Urothelium cell line (cell line): Measurements from ENCODE around the gene FMNL1.

ENCODE experiments used
- DNase-seq: peaks from one replicate; pipeline ENCODE4 v3.0.0; 2011; ENCODE audit warnings: low spot score, mixed read lengths
- FAIRE-seq: peaks from 2 replicates; lab custom pipeline; 2011; peaks lifted over from hg19 to GRCh38; lab: Jason Lieb, UNC

The FMNL1 gene

GRCh38 chr17:45255358-45255757, 33.7 kb downstream of the FMNL1 start:
- no peak for FAIRE-seq
- DNase-seq, result no peak

GRCh38 chr17:45256114-45256966, 34.7 kb downstream of the FMNL1 start:
- no peak for DNase-seq
- FAIRE-seq, result no peak

- no peak for DNase-seq
- no peak for FAIRE-seq
These were observed 35.4 kb downstream of the FMNL1 start for GRCh38 chr17:45257115-45257514.

DNA sequence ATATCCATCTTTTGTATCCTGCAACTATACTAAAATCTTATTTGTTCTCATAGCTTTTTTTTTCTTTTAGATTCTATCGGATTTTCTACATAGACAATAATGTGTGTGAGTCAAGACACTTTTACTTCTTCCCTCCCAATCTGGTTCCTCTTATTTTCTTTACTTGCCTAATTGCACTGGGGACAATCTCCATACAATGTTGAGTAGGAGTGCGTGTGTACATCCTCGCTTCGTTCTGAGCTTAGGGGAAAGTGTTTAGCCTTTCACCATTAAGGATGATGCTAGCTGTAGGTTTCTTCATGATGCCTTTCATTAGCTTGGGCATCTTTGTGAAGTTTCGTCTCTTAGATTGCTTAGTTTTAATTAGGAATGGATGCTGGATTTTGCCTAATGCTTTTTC, 37.3 kb downstream of the FMNL1 start:
- no peak for DNase-seq
- no peak for FAIRE-seq

DNA sequence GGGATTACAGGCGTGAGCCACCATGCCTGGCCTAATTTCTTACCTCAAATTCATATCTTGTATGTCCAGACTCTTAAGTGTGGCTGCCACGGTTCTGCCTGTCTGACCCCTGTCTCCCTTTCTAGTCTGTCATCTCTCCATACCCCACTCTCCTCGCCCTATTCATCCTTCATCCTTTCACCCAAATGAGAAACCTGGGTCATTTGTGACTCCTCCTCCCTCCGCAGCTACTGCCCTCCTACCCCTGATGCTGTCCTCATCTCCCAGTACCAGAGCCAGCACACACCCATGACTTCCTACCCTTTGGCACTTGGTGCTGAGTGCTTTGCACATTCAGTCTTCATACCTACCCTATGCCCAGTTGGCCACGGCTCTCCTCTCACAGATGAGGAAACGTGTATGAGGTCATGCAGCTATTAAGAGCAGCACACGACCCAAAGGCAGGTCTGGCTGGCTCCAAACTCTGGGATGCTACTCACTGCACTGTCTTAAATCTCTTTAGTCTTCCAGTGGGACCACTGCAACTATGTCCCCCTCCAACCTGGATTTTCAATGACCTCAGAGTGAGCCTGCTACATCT, 38.6 kb downstream of the FMNL1 start:
- peak; percentile 78 for FAIRE-seq
- no peak for DNase-seq

GRCh38 chr17:45261577-45262515, 40.2 kb downstream of the FMNL1 start, which contains the start of gene SPATA32:
TSS of gene SPATA32 (minus strand) at chr17:45262094. CDS start at chr17:45262016, 78 bp downstream.
- FAIRE-seq, result no peak

GRCh38 chr17:45262516-45263476, 41.1 kb downstream of the FMNL1 start:
- FAIRE-seq (no peak), DNase-seq (no peak)

More at GRCh38 chr17:45261577-45262515, 40.2 kb downstream of the FMNL1 start, which contains the start of gene SPATA32:
- DNase-seq, result no peak

GRCh38 chr17:45263477-45263860, 41.8 kb downstream of the FMNL1 start:
- FAIRE-seq (no peak), DNase-seq (no peak)

GRCh38 chr17:45264430-45264829, 42.7 kb downstream of the FMNL1 start:
- no peak for FAIRE-seq
- no peak for DNase-seq

- DNase-seq, result no peak
- no peak for FAIRE-seq
These were observed 43.3 kb downstream of the FMNL1 start for GRCh38 chr17:45264988-45265387.

DNA sequence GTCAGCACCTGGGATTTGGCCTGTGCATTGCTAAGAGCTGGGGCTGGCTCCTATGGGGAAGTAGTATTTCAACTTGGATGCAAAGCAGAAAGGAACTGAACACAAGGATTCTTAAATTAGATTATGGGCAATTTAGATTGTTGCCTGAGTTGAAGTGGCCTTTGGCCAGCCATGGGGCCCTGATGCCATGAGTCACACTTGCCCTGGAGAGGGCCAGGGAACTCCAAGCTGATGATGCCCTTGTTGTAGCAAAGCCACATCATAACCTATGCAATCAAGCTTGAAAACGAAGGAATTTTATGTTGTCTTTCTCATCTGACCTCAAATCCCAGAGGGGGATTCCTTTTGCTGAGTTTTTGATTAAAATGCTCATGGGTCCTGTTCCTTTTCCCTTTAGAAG, 44.1 kb downstream of the FMNL1 start:
- DNase-seq (no peak), FAIRE-seq (no peak)

GRCh38 chr17:45266372-45266926, 44.8 kb downstream of the FMNL1 start:
- no peak for DNase-seq

GRCh38 chr17:45267436-45268055, 45.9 kb downstream of the FMNL1 start:
- DNase-seq, result no peak
- FAIRE-seq, result no peak

More at GRCh38 chr17:45266372-45266926, 44.8 kb downstream of the FMNL1 start:
- FAIRE-seq, result no peak

GRCh38 chr17:45269912-45270311, 48.2 kb downstream of the FMNL1 start:
- DNase-seq (no peak), FAIRE-seq (no peak)

DNA sequence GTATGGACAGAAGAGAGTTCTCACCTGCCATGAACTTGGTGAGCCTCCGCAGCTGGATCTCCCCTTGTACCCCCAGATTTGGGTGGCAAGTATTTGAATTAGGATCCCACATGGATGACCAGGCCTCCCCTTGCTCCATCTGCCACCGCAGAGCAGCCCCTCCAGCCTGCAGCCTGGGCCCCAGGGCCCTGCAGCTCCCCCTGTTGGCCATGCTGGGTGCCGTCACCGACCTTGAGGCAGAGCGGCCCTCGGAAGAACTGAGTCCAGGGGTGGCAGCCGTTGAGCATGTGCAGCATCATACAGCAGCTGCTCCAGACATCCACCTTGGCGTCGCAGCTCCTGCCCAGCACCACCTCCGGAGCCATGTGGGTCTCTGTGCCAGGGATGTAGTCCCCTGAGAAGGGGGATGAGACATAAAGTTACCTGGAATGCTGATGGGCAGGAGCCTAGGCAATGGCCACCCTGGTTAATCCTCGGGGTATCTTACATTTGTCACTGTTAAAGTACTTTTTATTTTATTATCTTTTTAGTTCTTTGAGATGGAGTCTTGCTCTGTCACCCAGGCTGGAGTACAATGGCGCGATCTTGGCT, 49.2 kb downstream of the FMNL1 start:
- FAIRE-seq, result no peak
- DNase-seq, result peak; percentile 39

GRCh38 chr17:45271603-45272002, 49.9 kb downstream of the FMNL1 start:
- DNase-seq (no peak), FAIRE-seq (no peak)

DNA sequence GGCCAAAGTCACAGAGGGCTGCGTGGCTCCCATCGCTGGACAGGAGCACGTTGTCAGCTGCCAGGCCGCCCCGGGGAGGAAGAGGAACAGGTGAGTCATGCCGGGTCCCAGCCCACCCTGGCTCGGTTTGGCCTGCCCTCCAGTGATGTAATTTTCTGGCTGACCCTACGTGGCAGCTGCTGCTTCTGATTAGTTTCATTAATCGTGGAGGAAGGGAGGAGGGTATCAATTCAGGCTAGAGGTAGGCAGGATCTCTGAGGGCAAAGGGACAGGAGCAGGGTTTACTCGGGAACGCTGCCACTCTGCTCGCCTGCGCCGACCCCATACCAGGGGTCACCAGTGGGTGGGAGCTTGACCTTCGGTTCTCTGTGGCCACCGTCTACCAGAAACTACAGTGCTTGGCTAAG, 51.9 kb downstream of the FMNL1 start:
- no peak for FAIRE-seq
- DNase-seq, result no peak

DNA sequence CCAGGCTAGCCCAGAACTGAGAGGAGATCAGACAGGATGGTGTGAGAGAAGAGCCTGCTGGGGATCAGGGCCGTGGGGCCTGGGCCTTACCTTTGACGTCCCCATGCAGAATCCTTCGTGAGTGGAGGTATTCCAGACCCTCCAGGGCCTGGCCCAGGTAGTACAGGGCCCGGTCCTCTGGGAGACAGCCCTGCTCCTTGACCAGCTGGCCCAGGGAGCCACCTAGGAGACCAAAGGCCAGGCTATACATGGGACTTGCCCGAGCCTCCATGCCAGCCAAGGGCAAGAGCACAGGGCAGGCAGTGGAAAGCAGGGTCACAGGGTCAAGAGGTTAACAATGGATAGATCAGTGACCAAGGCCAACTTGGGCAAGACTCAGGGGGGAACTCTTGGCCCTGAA, 52.3 kb downstream of the FMNL1 start:
- DNase-seq (no peak), FAIRE-seq (no peak)

DNA sequence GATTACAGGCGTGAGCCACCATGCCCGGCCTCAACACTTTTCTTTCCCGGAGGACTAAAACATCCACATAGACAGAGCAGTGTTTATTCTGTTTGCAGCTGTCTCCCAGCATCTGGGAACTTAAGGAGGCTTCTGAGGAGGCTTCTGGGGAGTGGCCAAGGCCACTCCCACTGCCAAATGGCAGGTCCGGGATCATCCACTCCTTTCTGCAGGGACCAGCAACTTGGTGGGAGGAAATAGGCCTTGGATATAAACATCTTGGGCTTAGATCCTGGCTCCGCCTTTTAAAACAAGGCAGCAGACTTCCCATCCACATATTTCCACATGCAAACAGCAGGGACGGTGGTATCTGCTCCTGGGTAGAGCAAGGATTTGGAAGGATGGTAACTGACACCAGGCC, 54.3 kb downstream of the FMNL1 start:
- FAIRE-seq (no peak), DNase-seq (no peak)
